Type B pancreatic cell (in vitro differentiated cells): ENCODE measurements around the gene LEPROT. TPM values are rescaled to one million over a fixed set of nuclear protein-coding genes. Genes with fewer than 3 reads are reported as not detected.

Experiments
- DNase-seq: peaks from one replicate; pipeline ENCODE4 v3.0.0; 2021; ENCODE audit warnings: mixed read lengths; ENCODE audit not compliant: unreplicated experiment; ENCODE audit errors: extremely low spot score
- H3K27ac Mint-ChIP-seq: 2 replicates; pipeline ENCODE4 v1.8.0; 2021; ENCODE audit warnings: mild to moderate bottlenecking, mixed read lengths
- H3K27me3 Mint-ChIP-seq: 2 replicates; pipeline ENCODE4 v1.8.0; 2021; ENCODE audit warnings: mixed read lengths
- H3K36me3 Mint-ChIP-seq: 2 replicates; pipeline ENCODE4 v1.8.0; 2021; ENCODE audit warnings: mixed read lengths
- H3K4me1 Mint-ChIP-seq: one replicate; pipeline ENCODE4 v1.8.0; 2021; ENCODE audit warnings: mixed read lengths; ENCODE audit not compliant: unreplicated experiment
- H3K4me3 Mint-ChIP-seq: 2 replicates; pipeline ENCODE4 v1.8.0; 2021; ENCODE audit warnings: mild to moderate bottlenecking, mixed read lengths
- H3K9me3 Mint-ChIP-seq: 2 replicates; pipeline ENCODE4 v1.8.0; 2021; ENCODE audit warnings: mixed read lengths
- total RNA-seq: library from RNA; stranded (reverse); gene quantifications from 2 replicates; pipeline ENCODE4 v1.2.1, GENCODE V29; 2021; ENCODE audit warnings: low replicate concordance
- TF ChIP-seq, protein P1 (sequence below): fragments of 200-600 bp; sonication (generic); conservative IDR thresholded peaks from 2 replicates; pipeline ENCODE4 v1.5.0; 2021; ENCODE audit warnings: antibody characterized with exemption, mild to moderate bottlenecking

The LEPROT gene
- total RNA-seq, 1 donor from 2014 or later = 54.3 TPM

GRCh38 chr1:65471861-65472332 is 51.4 kb downstream of the LEPROT start:
- H3K4me3 Mint-ChIP-seq = no peak overlapping the region
- H3K27me3 Mint-ChIP-seq = no peaks in the 10 kb centered on the region
- H3K36me3 Mint-ChIP-seq = no peaks in the 10 kb centered on the region
- TF ChIP-seq, protein P1, sequence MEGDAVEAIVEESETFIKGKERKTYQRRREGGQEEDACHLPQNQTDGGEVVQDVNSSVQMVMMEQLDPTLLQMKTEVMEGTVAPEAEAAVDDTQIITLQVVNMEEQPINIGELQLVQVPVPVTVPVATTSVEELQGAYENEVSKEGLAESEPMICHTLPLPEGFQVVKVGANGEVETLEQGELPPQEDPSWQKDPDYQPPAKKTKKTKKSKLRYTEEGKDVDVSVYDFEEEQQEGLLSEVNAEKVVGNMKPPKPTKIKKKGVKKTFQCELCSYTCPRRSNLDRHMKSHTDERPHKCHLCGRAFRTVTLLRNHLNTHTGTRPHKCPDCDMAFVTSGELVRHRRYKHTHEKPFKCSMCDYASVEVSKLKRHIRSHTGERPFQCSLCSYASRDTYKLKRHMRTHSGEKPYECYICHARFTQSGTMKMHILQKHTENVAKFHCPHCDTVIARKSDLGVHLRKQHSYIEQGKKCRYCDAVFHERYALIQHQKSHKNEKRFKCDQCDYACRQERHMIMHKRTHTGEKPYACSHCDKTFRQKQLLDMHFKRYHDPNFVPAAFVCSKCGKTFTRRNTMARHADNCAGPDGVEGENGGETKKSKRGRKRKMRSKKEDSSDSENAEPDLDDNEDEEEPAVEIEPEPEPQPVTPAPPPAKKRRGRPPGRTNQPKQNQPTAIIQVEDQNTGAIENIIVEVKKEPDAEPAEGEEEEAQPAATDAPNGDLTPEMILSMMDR = no peak
- DNase-seq = no peak
- peaks cover 13% of the 10 kb centered on the region for H3K4me1 Mint-ChIP-seq
- no peak overlapping the region for H3K27ac Mint-ChIP-seq
- no peaks in the 10 kb centered on the region for H3K9me3 Mint-ChIP-seq

DNA sequence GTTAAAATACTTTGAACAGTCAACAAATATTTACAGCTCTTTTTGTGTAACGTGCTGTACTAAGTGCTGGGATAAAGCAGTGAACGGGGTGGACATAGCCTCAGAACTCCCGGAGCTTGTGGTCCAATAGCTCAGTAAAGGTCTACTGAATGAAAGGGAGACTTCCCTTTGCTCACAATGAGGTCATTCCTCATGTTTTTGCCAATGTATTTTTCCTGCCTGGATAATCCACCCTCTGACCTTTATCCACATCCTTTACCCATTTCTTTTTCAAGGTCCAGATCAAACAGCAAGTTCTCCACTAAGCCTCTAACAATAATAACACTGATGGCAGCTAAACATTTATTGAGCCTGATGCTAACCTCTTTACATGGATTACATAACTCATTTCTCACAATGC is 55.9 kb downstream of the LEPROT start:
- Mint-ChIP-seq H3K27ac (no peak overlapping the region), H3K27me3 (no peaks in the 10 kb centered on the region), H3K4me3 (no peak overlapping the region), H3K9me3 (no peaks in the 10 kb centered on the region), H3K36me3 (no peaks in the 10 kb centered on the region), H3K4me1 (peaks cover 8% of the 10 kb centered on the region)
- no peak for DNase-seq
- TF ChIP-seq, protein P1 = no peak

GRCh38 chr1:65477414-65478378 is 57.2 kb downstream of the LEPROT start:
- no peak overlapping the region for H3K27ac Mint-ChIP-seq
- H3K9me3 Mint-ChIP-seq = no peaks in the 10 kb centered on the region
- no peak overlapping the region for H3K4me3 Mint-ChIP-seq
- no peaks in the 10 kb centered on the region for H3K27me3 Mint-ChIP-seq
- TF ChIP-seq, protein P1 = no peak
- no peaks in the 10 kb centered on the region for H3K4me1 Mint-ChIP-seq
- no peaks in the 10 kb centered on the region for H3K36me3 Mint-ChIP-seq
- no peak for DNase-seq

DNA sequence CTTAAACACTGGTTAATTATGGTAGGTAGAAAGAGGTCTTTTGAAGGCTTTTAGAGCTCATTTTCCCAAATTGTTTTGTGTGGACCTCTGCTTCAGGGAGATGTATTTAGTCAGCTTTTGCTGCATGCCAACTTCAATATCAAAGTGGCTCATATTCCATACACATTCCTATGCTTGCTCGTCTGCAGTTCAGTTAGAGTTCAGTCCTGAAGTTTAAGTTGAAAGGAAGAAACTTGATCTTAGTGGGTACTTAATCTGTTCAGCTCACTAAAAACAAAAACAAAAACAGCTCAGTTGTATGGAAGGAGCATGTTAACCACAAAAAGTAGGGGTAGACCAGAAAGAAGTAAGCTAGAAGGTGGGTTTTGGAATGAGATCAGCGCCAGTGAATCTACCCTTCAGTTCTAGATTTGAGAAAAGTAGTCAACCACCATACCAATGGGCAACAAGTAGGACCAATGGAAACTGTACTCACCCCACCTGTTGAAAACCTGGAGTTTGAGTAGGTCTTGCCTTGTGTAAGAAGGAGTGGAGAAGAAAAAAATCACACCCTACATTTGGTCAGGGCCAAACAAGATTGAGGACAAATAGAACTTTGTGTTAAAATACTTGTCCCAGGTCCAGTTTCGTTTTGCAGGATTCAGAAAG is 58.0 kb downstream of the LEPROT start:
- no peaks in the 10 kb centered on the region for H3K9me3 Mint-ChIP-seq
- TF ChIP-seq, protein P1 = no peak
- H3K4me1 Mint-ChIP-seq = no peaks in the 10 kb centered on the region
- H3K27ac Mint-ChIP-seq = no peak overlapping the region
- H3K4me3 Mint-ChIP-seq = no peak overlapping the region
- no peaks in the 10 kb centered on the region for H3K36me3 Mint-ChIP-seq
- DNase-seq = no peak
- H3K27me3 Mint-ChIP-seq = no peaks in the 10 kb centered on the region

DNA sequence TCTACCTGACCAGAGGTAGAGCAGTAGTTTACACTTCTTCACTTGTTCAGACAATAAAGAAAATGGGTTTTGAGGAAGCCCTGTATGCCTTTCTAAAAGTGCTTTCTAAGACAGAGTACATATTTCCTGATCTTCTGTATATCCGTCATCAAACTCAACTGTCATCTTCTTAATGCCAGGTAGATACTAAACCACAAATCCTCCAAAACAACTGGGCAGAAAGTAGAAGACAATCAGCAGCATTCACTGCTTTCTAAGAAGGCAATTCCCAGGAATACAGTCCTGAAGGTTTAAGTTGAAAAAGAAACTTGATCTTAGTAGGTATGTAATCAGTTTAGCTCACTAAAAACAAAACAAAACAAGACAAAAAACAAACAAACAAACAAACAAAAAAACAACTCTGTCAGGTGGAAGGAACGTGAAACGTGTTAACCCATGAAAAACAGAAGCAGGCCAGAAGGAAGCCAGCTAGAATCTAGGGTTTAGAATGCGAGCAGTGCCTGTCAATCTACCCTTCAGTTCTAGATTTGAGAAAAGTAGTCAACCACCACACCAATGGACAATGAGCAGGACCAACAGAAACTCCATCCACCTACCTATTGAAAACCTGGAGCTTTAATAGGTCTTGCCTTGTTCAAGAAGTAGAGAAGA is 59.2 kb downstream of the LEPROT start:
- H3K27me3 Mint-ChIP-seq = no peaks in the 10 kb centered on the region
- H3K4me1 Mint-ChIP-seq = no peaks in the 10 kb centered on the region
- TF ChIP-seq, protein P1 = no peak
- no peaks in the 10 kb centered on the region for H3K9me3 Mint-ChIP-seq
- no peaks in the 10 kb centered on the region for H3K36me3 Mint-ChIP-seq
- H3K27ac Mint-ChIP-seq = no peak overlapping the region
- DNase-seq = no peak
- H3K4me3 Mint-ChIP-seq = no peak overlapping the region
